Left hindlimb (tissue), 1 donor: ENCODE data around the gene LGALS9B.
A peak's percentile ranks its signal among the peaks of the same experiment; 100 is the strongest.
"Not testable (repeated sequence)": the region's sequence is repeated elsewhere in the genome, so short reads cannot be mapped to it uniquely, and the experiment has no call there.

ENCODE experiments used
- DNase-seq: peaks from one replicate; pipeline ENCODE4 v3.0.0-alpha.2; 2018

LGALS9B gene

GRCh38 chr17:20467447-20467846 lies at the start of gene LGALS9B:
LGALS9B (minus strand) TSS chr17:20467539; CDS start chr17:20467470, 69 bp downstream.
- not testable (repeated sequence) for DNase-seq

GRCh38 chr17:20516986-20517385 lies 49.6 kb upstream of the LGALS9B start:
- not testable (repeated sequence) for DNase-seq

GRCh38 chr17:20515099-20515498 lies 47.8 kb upstream of the LGALS9B start:
- not testable (repeated sequence) for DNase-seq

- not testable (repeated sequence) for DNase-seq
Measured at GRCh38 chr17:20513539-20513938, 46.2 kb upstream of the LGALS9B start.

GRCh38 chr17:20512378-20512777 lies 45.0 kb upstream of the LGALS9B start:
- DNase-seq: not testable (repeated sequence)

GRCh38 chr17:20511778-20512177 lies 44.4 kb upstream of the LGALS9B start:
- DNase-seq: not testable (repeated sequence)

GRCh38 chr17:20505333-20505732 lies 38.0 kb upstream of the LGALS9B start:
- not testable (repeated sequence) for DNase-seq

GRCh38 chr17:20504388-20505066 lies 37.2 kb upstream of the LGALS9B start:
- not testable (repeated sequence) for DNase-seq

GRCh38 chr17:20501896-20502295 lies 34.6 kb upstream of the LGALS9B start:
- not testable (repeated sequence) for DNase-seq

GRCh38 chr17:20500346-20500745 lies 33.0 kb upstream of the LGALS9B start:
- not testable (repeated sequence) for DNase-seq

- DNase-seq: not testable (repeated sequence)
Measured at GRCh38 chr17:20495420-20495819, 28.1 kb upstream of the LGALS9B start.

GRCh38 chr17:20494735-20495134 lies 27.4 kb upstream of the LGALS9B start:
- not testable (repeated sequence) for DNase-seq

GRCh38 chr17:20494147-20494546 lies 26.8 kb upstream of the LGALS9B start:
- not testable (repeated sequence) for DNase-seq

- not testable (repeated sequence) for DNase-seq
Measured at GRCh38 chr17:20492971-20493370, 25.6 kb upstream of the LGALS9B start.

- DNase-seq: not testable (repeated sequence)
Measured at GRCh38 chr17:20492099-20492498, 24.8 kb upstream of the LGALS9B start.

GRCh38 chr17:20484930-20485329 lies 17.6 kb upstream of the LGALS9B start:
- DNase-seq: not testable (repeated sequence)

GRCh38 chr17:20479889-20480591 lies 12.7 kb upstream of the LGALS9B start:
- peak; percentile 35 for DNase-seq

- not testable (repeated sequence) for DNase-seq
Measured at GRCh38 chr17:20477398-20478071, 10.2 kb upstream of the LGALS9B start.

- not testable (repeated sequence) for DNase-seq
Measured at GRCh38 chr17:20475137-20475831, 7.9 kb upstream of the LGALS9B start.

GRCh38 chr17:20474081-20474480 lies 6.7 kb upstream of the LGALS9B start:
- not testable (repeated sequence) for DNase-seq

GRCh38 chr17:20469946-20470345 lies 2.6 kb upstream of the LGALS9B start:
- DNase-seq: not testable (repeated sequence)

- DNase-seq: not testable (repeated sequence)
Measured at GRCh38 chr17:20469107-20469506, 1.8 kb upstream of the LGALS9B start.

- not testable (repeated sequence) for DNase-seq
Measured at GRCh38 chr17:20466999-20467398, 340 bp downstream of the LGALS9B start.
